ENCODE data around the gene GXYLT1.

GXYLT1 gene

GRCh38 chr12:42128327-42128726 is 16.3 kb downstream of the GXYLT1 start:
- no peak for TF ChIP-seq CTCF (IDR thresholded peaks at IDR 0.05)

GRCh38 chr12:42126963-42127362 is 17.7 kb downstream of the GXYLT1 start:
- no peak for TF ChIP-seq CTCF (IDR thresholded peaks at IDR 0.05)

- no peak for TF ChIP-seq CTCF (IDR thresholded peaks at IDR 0.05)
These were observed 19.3 kb downstream of the GXYLT1 start for GRCh38 chr12:42125388-42125767.

- TF ChIP-seq CTCF (IDR thresholded peaks at IDR 0.05) = no peak
These were observed 19.8 kb downstream of the GXYLT1 start for GRCh38 chr12:42124764-42125387.

GRCh38 chr12:42119085-42119633 is 25.5 kb downstream of the GXYLT1 start:
- no peak for TF ChIP-seq CTCF (IDR thresholded peaks at IDR 0.05)

- no peak for TF ChIP-seq CTCF (IDR thresholded peaks at IDR 0.05)
These were observed 26.4 kb downstream of the GXYLT1 start for GRCh38 chr12:42118136-42118879.

GRCh38 chr12:42109031-42109430 is 35.6 kb downstream of the GXYLT1 start:
- no peak for TF ChIP-seq CTCF (IDR thresholded peaks at IDR 0.05)

Data from LNCAP (cell line).